K562 treated with DMSO at 1 percent for 12 hours (cell line): ENCODE results near the gene KCTD1. TPM values are rescaled to one million over a fixed set of nuclear protein-coding genes. Genes with fewer than 3 reads are reported as not detected.

Experiments used
- total RNA-seq: library from RNA; unstranded; fragments of 300-600 nt; gene quantifications from 2 replicates; pipeline ENCODE4 v1.2.3, GENCODE V29; 2022; ENCODE audit not compliant: insufficient read depth

KCTD1 gene
- 0.21 TPM in 1 of 2 replicates, not detected in the other for total RNA-seq

DNA sequence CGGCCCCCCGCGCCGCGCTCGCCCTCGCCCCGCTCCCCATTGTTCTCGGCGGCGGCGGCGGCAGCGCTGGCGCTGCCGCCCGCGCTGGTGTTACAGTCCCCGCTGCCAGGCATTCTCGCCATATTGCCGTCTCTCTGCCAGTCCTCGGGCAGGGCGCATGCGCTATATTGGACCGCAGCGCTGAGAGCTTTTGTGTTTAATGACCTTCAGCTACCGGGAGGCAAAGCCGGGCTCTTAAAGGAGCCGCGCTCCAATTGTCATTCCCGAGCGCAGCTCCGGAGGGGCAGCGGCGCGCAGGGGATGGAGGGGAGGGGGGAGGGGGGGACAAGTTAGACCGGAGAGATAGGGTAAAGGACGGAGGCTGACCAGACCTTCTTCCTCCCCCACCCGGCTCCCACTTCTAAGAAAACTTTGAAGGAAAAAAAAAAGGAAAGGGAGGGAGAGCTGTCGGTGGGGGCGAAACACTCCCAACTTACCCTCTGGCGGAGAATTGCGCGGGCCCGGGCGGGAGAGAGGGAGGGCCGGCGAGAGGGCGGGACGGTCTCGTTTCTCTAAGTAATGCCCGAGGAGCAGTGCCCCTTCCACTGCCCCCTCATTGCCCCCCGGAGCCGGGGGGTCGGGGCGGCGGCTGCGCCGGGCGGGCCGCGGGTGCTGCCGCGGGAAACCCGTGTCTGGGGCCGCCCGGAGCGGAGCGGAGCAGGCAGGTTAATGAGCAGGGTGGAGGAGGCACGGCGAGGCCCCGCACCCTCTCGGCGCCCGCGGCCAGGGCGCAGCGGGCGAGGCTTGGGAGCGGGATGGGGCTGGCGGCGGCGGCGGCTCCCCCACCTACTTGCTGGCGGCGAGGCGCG is at the start of gene KCTD1:
TSS of gene KCTD1 (minus strand) at position 139 of the 848 bp plus-strand sequence. CDS start at position 122, 17 bp downstream.

